NK-92 treated with Interleukin-12 subunit alpha and Interleukin-12 subunit beta, amount 100 ng/mL, for 24 hours (cell line): ENCODE data around the gene MICAL1.
"Not testable (repeated sequence)": the region's sequence is repeated elsewhere in the genome, so short reads cannot be mapped to it uniquely, and the experiment has no call there.

Source experiments
- DNase-seq: peaks from one replicate; lab custom pipeline; 2025; lab: John Stamatoyannopoulos, UW

MICAL1 gene

GRCh38 chr6:109477725-109478124 is 22.2 kb upstream of the MICAL1 start:
- no peak for DNase-seq

GRCh38 chr6:109477184-109477583 is 21.6 kb upstream of the MICAL1 start:
- DNase-seq, result no peak

GRCh38 chr6:109475625-109476024 is 20.1 kb upstream of the MICAL1 start:
- no peak for DNase-seq

- no peak for DNase-seq
Measured at GRCh38 chr6:109474995-109475394, 19.4 kb upstream of the MICAL1 start.

- DNase-seq, result no peak
Measured at GRCh38 chr6:109473120-109473519, 17.5 kb upstream of the MICAL1 start.

- DNase-seq, result no peak
Measured at GRCh38 chr6:109472132-109472995, 16.8 kb upstream of the MICAL1 start.

GRCh38 chr6:109471105-109471810 is 15.7 kb upstream of the MICAL1 start:
- no peak for DNase-seq

GRCh38 chr6:109469591-109470189 is 14.1 kb upstream of the MICAL1 start:
- no peak for DNase-seq

- no peak for DNase-seq
Measured at GRCh38 chr6:109467696-109468095, 12.1 kb upstream of the MICAL1 start.

GRCh38 chr6:109466212-109466923 is 10.8 kb upstream of the MICAL1 start:
- DNase-seq, result no peak

- DNase-seq, result no peak
Measured at GRCh38 chr6:109465772-109466171, 10.2 kb upstream of the MICAL1 start.

GRCh38 chr6:109461733-109462526 is 6.4 kb upstream of the MICAL1 start:
- no peak for DNase-seq

GRCh38 chr6:109461205-109461604 is 5.6 kb upstream of the MICAL1 start:
- not testable (repeated sequence) for DNase-seq

GRCh38 chr6:109460161-109460829 is 4.7 kb upstream of the MICAL1 start:
- DNase-seq, result no peak

- peak; percentile 57 for DNase-seq
Measured at GRCh38 chr6:109458774-109459531, 3.4 kb upstream of the MICAL1 start.

- no peak for DNase-seq
Measured at GRCh38 chr6:109457562-109457996, 2.0 kb upstream of the MICAL1 start.

GRCh38 chr6:109456710-109457561 is 1.4 kb upstream of the MICAL1 start:
- no peak for DNase-seq

- DNase-seq, result no peak
Measured at GRCh38 chr6:109456111-109456583, 575 bp upstream of the MICAL1 start.
